ENCODE data around the gene RASIP1. TPM values are rescaled to one million over a fixed set of nuclear protein-coding genes. Genes with fewer than 3 reads are reported as not detected.
"Not testable (repeated sequence)": the region's sequence is repeated elsewhere in the genome, so short reads cannot be mapped to it uniquely, and the experiment has no call there.

Gene RASIP1
- polyA plus RNA-seq, 3 donors: 12.2 to 19.6 (median 16.6) TPM

DNA sequence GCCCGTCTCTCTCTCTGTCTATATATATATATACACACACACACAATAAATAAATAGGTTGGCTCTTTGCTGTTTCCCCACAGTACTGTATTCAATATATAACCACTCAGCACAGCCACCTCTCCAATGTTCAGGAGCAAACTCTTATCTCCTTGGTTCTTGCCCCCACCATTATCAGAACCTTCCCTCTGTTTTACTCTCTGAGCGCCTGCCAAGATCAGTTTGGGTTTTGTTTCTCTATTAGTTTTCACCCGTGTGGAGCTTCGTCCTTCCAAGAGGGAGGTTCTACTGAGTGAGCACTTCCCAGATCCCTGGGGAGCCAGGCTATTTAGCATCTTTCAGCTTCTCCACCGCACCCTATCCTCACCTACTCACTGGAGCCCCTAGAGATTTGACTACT, 25.4 kb upstream of the RASIP1 start:
- DNase-seq (ENCODE audit: extremely low read depth in 1 of 11, low read depth in 9 of 11, low spot score in 4 of 11): not testable (repeated sequence)

DNA sequence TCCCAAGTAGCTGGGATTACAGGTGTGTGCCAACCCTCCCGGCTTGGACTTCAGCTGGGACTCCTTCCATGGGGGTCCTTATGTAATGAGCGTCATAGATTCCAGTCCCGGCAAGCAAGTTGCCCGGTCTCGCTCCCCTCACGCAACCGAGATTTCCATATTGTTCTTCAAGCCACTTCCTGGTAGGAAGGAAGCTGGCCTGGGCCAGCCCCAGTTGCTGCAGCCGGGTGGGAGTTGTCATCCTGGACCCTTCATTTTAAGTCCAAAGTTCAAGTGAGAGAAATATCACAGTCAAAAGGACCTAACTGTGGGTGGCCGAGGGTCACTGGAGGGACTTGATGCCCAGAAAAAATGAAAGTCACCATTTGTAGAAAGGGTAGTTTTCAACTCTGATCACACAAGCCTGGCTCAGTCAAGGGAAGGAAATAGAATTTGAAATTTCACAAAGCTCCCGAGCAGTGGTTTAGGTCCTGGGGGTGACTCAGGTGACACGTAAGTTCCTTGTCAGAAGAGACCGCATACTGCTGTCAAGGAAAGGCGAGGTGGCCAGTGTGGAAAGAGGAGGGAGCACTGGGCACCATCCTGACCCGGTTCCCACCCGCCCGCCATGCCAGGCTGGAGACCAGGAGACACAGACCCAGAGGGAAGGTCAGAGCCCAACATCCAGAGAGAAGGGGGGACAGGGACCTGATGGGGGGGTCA, 20.2 kb upstream of the RASIP1 start:
- no peak for DNase-seq (ENCODE audit: extremely low read depth in 1 of 11, low read depth in 9 of 11, low spot score in 4 of 11)

GRCh38 chr19:48757741-48758144, 17.3 kb upstream of the RASIP1 start:
- DNase-seq (ENCODE audit: extremely low read depth in 1 of 11, low read depth in 9 of 11, low spot score in 4 of 11): no peak

DNA sequence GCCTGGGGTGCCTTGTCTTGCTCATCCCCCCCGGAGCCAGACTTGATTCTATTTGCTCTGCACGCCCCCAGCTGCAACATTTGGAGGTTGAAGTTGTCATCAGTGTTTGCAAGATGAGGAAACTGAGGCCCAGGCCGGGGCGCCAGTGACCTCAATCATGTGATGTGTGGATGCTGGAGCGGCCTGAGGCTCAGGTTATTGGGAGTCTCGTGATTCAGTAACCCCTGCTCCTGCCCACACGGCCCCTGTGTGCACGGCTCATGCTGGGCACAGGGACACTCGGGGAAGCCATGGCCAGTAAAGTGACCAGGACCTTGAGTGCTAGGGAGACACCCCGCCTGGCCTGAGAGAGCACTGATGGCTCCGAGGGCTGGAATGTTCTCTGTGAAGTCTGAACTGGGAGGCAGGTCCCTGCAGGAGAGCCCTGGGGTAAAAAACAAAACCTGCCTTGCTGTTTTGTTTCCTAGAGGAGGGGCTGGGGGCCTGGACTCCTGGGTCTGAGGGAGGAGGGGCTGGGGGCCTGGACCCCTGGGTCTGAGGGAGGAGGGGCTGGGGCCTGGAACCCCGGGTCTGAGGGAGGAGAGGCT, 16.8 kb upstream of the RASIP1 start:
- no peak for DNase-seq (ENCODE audit: extremely low read depth in 1 of 11, low read depth in 9 of 11, low spot score in 4 of 11)

- DNase-seq (ENCODE audit: extremely low read depth in 1 of 11, low read depth in 9 of 11, low spot score in 4 of 11): no peak
Measured at GRCh38 chr19:48756686-48757085, 16.3 kb upstream of the RASIP1 start.

- DNase-seq (ENCODE audit: extremely low read depth in 1 of 11, low read depth in 9 of 11, low spot score in 4 of 11): no peak
Measured at GRCh38 chr19:48756212-48756611, 15.8 kb upstream of the RASIP1 start.

GRCh38 chr19:48755787-48756186, 15.4 kb upstream of the RASIP1 start:
- DNase-seq (ENCODE audit: extremely low read depth in 1 of 11, low read depth in 9 of 11, low spot score in 4 of 11): no peak

DNA sequence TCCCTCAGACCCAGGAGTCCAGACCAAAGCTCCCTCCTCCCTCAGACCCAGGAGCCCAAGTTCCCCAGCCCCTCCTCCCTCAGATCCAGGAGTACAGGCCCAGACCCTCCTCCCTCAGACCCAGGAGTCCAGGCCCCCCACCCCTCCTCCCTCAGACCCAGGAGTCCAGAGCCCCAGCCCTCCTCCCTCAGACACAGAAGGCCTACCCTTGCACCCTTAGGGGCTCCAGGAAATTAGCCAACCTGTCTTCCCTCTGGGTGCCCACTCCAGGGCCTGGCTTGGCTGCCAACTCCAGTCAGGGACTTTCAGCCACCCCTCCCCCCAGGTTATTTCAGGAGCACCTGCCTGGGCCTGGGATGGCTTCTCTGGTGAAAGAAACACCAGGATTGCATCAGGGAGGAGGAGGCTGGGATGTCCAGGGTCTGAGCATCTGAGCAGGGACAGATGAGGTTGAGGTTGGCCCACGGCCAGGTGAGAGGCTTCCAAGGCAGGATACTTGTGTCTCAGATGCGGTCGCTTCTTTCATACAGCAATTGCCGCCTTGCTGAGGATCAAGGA, 14.8 kb upstream of the RASIP1 start, which contains the start of gene FGF21:
Gene FGF21 (plus strand): TSS at position 441 of the 558 bp plus-strand sequence. CDS start 713 bp downstream, outside the sequence.
- no peak for DNase-seq (ENCODE audit: extremely low read depth in 1 of 11, low read depth in 9 of 11, low spot score in 4 of 11)

- peak in 3 of 11 donors; percentile 64 to 77 (median 65) for DNase-seq (ENCODE audit: extremely low read depth in 1 of 11, low read depth in 9 of 11, low spot score in 4 of 11)
Measured at GRCh38 chr19:48752496-48753365, 12.3 kb upstream of the RASIP1 start, which contains the start of gene FUT1. Gene FUT1, minus strand, starts transcription at chr19:48752641. Its CDS starts 1,360 bp downstream, at chr19:48751281.

DNA sequence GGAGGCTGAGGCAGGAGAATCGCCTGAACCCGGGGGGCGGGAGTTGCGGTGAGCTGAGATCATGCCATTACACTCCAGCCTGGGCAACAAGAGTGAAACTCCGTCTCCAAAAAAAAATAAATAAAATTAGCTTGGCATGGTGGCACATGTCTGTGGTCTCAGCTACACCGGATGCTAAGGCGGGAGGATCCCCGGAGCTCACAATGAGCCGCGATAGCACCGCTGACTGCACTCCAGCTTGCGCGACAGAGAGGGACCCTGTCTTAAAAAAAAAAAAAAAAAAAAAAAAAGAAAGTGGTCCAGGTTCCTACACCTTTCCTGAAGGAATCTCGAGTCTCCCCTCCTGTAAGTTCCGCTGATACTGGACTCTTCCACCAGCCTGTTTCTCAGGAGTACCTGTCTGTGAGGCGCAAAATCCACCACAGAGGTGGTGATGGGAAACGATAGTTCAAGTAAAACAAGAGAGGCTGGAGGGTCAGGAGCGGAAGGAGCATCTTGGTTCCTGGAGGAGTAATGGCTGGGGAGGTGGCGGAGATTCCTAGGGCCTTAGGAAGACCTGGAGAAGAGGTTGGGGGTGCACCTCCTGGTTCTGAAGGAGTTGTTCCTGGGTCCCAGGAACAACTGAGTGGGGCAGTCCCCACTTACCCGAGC, 11.6 kb upstream of the RASIP1 start:
- no peak for DNase-seq (ENCODE audit: extremely low read depth in 1 of 11, low read depth in 9 of 11, low spot score in 4 of 11)

- no peak for DNase-seq (ENCODE audit: extremely low read depth in 1 of 11, low read depth in 9 of 11, low spot score in 4 of 11)
Measured at GRCh38 chr19:48750771-48751504, 10.5 kb upstream of the RASIP1 start.

DNA sequence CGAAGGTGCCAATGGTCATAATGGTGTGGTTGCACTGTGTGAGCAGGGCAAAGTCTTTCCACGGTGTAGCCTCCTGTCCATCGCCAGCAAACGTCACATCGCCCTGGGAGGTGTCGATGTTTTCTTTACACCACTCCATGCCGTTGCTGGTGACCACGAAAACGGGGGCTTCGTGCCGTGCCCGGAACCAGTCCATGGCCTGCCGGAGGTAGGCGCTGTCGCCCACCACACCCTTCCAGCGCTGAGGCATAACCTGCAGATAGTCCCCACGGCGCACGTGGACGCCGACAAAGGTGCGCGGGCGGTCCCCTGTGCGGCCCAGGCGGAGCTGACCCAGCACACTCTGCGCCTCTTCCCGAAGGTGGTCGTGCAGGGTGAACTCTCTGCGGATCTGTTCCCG, 9.9 kb upstream of the RASIP1 start:
- DNase-seq (ENCODE audit: extremely low read depth in 1 of 11, low read depth in 9 of 11, low spot score in 4 of 11): no peak

GRCh38 chr19:48749571-48750198, 9.3 kb upstream of the RASIP1 start:
- no peak for DNase-seq (ENCODE audit: extremely low read depth in 1 of 11, low read depth in 9 of 11, low spot score in 4 of 11)

DNA sequence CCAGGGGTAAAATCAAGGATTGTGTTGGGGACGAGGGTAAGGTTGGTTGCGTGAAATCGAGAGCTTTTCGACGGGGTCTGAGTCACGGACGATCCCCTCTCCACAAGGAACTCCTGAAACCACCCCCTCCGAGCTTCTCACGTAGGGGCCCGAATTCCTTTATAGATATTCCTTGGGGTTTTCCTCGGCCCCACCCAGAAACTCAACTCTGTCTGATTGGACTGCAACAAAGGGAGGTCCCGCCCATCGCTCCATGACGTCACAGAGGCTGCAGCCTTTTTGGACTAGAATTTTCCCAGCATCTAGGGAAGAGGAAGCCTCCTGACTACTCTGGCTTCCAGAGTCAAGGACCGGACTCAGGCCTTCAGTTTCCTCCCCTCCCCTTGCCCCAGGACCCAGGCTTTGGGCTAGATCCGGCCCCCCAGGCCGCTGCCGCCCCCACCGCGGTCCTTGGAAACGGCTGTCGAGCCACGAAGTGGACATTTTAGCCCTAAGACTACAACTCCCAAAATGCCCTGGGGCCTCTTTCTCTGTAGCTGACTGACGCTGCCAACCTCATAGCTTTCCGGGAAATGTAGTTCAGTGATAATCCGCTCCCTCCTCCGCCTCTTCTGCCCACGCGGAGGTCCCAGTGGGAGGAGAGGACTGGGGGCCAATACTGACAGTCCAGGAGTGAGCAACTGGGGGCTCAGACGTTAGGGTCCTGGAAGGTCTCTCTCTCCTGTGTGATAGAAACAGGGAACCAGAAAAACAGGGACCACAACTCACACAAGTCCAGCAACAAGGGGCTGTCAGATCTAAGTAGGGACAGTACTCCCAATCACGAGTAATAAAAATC, 6.5 kb upstream of the RASIP1 start, which contains the start of gene IZUMO1:
Gene IZUMO1 (minus strand): TSS at position 172 of the 838 bp plus-strand sequence. CDS start 1,050 bp downstream, outside the sequence.
- DNase-seq (ENCODE audit: extremely low read depth in 1 of 11, low read depth in 9 of 11, low spot score in 4 of 11): peak in 8 of 11 donors; percentile 69 to 87 (median 82)

DNA sequence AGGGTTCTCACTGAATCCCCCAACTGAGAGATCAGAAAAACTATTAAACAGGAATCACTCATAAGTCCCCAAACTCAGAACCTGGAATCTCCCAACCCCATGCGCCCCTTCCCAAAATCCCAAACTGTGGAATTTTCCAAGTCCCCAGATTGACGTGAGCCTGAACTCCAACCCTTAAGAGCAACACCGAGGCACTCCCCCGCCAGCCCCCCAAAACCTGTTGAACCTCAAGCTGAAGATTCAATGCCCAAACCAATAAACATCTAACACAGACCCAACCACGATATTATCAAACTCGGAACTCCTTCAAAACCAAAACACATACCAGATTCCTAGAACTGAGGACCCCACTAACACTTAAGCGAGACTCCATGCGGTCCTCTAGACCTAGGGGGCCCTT, 5.7 kb upstream of the RASIP1 start:
- DNase-seq (ENCODE audit: extremely low read depth in 1 of 11, low read depth in 9 of 11, low spot score in 4 of 11): no peak

- no peak for DNase-seq (ENCODE audit: extremely low read depth in 1 of 11, low read depth in 9 of 11, low spot score in 4 of 11)
Measured at GRCh38 chr19:48745208-48745995, 5.0 kb upstream of the RASIP1 start.
